Gastrocnemius medialis (tissue), 4 donors: ENCODE results near the gene LRFN2.

Experiments used
- POLR2A ChIP-seq, 2 donors: fragments of 450-650 bp; IDR thresholded peaks; one replicate each; pipeline ENCODE4 v1.6.1; 2017; ENCODE audit warnings: antibody characterized with exemption in 2 of 2, mild to moderate bottlenecking in 2 of 2, moderate library complexity in 2 of 2
- TF ChIP-seq, protein P1 (sequence below), 5 experiments: fragments of 450-650 bp in 3 of 5; fragments of 200-600 bp in 2 of 5; sonication (generic) in 2 of 5; IDR thresholded peaks in 4 of 5; conservative IDR thresholded peaks in 1 of 5; 1 replicate in 4 of 5; 2 replicates in 1 of 5; pipeline ENCODE4 v1.5.1; 2016 to 2019; ENCODE audit warnings: antibody characterized with exemption in 5 of 5, mild to moderate bottlenecking in 3 of 5, moderate library complexity in 3 of 5

DNA sequence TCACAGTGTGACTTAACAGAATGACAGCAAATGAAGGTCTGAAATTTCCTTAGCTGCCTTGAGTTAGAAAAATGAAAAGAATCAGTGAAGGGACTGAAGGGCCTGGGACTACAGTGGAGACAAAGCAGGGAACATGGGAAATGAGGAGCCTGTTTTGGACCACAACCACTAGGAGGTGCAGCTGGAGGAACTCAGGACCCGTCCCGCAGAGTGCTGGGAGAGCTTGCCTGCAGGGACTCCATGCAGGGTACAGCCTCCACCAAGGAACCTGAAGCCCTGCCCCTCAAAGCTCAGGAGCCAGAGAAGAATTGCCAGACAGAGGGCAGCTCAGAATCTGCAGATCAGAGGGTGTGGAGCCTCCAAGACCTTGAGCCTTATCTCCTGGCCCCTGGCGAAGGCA lies 50.7 kb downstream of the LRFN2 start:
- TF ChIP-seq, protein P1, sequence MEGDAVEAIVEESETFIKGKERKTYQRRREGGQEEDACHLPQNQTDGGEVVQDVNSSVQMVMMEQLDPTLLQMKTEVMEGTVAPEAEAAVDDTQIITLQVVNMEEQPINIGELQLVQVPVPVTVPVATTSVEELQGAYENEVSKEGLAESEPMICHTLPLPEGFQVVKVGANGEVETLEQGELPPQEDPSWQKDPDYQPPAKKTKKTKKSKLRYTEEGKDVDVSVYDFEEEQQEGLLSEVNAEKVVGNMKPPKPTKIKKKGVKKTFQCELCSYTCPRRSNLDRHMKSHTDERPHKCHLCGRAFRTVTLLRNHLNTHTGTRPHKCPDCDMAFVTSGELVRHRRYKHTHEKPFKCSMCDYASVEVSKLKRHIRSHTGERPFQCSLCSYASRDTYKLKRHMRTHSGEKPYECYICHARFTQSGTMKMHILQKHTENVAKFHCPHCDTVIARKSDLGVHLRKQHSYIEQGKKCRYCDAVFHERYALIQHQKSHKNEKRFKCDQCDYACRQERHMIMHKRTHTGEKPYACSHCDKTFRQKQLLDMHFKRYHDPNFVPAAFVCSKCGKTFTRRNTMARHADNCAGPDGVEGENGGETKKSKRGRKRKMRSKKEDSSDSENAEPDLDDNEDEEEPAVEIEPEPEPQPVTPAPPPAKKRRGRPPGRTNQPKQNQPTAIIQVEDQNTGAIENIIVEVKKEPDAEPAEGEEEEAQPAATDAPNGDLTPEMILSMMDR (IDR thresholded peaks at IDR 0.05 in 4 of 5, conservative IDR thresholded peaks at IDR 0.05 in 1 of 5) = no peak
- TF ChIP-seq POLR2A (IDR thresholded peaks at IDR 0.05) = no peak
